ENCODE results near the gene ANKRD35.

Gene ANKRD35

GRCh38 chr1:145893306-145894055 lies 7.8 kb upstream of the ANKRD35 start:
- no peak overlapping the region for H3K4me3 ChIP-seq (ENCODE audit: low read depth in 1 of 2, low read length in 2 of 2)
- peaks cover 0 to 4% of the 10 kb centered on the region in 2 donors for H3K36me3 ChIP-seq (ENCODE audit: control insufficient read depth in 1 of 2, insufficient read depth in 2 of 2, low read length in 2 of 2)
- H3K27ac ChIP-seq (ENCODE audit: low read length) = peak overlapping the region; percentile 81
- H3K9me3 ChIP-seq (ENCODE audit: control insufficient read depth in 1 of 2, low read length in 2 of 2) = no peaks in the 10 kb centered on the region
- peaks cover 8 to 17% of the 10 kb centered on the region in 2 donors for H3K4me1 ChIP-seq (ENCODE audit: control insufficient read depth in 1 of 2, insufficient read depth in 2 of 2, low read length in 2 of 2)
- H3K27me3 ChIP-seq (ENCODE audit: low read depth, low read length) = no peaks in the 10 kb centered on the region

DNA sequence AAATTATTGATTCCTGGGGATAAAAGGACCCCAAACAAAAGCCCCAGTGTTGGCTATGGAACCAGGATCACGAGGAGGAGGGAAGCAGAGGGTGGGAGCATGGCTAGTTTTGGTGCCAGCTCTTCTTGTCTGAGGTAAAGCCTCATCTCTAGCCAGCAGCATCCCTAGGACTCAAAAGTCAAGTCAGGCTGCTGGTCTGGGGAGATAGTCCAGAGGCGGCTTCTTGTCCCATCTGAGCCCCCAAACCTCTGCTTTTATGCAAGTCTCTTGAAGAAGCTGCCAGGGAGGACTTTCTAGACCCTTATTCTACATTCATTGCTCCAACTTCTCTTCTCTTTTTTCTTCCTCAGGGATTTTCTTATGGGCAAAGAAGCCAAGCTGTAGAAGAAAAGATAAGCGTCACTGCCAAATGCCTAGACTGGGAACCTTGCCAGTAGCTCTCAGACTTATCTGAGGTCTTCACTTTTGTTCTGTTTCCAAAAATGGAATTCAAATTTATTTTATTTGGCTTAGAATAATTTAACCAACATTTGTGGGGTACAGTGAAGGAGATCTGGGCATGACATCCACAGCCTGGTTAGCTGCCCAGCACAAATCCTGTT lies 6.9 kb upstream of the ANKRD35 start:
- H3K9me3 ChIP-seq (ENCODE audit: control insufficient read depth in 1 of 2, low read length in 2 of 2) = no peaks in the 10 kb centered on the region
- H3K4me3 ChIP-seq (ENCODE audit: low read depth in 1 of 2, low read length in 2 of 2) = peak overlapping the region in 1 of 2 donors; percentile 27
- H3K4me1 ChIP-seq (ENCODE audit: control insufficient read depth in 1 of 2, insufficient read depth in 2 of 2, low read length in 2 of 2) = peaks cover 8 to 17% of the 10 kb centered on the region in 2 donors
- H3K36me3 ChIP-seq (ENCODE audit: control insufficient read depth in 1 of 2, insufficient read depth in 2 of 2, low read length in 2 of 2) = peaks cover 0 to 4% of the 10 kb centered on the region in 2 donors
- no peaks in the 10 kb centered on the region for H3K27me3 ChIP-seq (ENCODE audit: low read depth, low read length)
- peak overlapping the region; percentile 81 for H3K27ac ChIP-seq (ENCODE audit: low read length)

GRCh38 chr1:145891587-145892485 lies 6.2 kb upstream of the ANKRD35 start:
- H3K27me3 ChIP-seq (ENCODE audit: low read depth, low read length) = no peaks in the 10 kb centered on the region
- peaks cover 0 to 4% of the 10 kb centered on the region in 2 donors for H3K36me3 ChIP-seq (ENCODE audit: control insufficient read depth in 1 of 2, insufficient read depth in 2 of 2, low read length in 2 of 2)
- H3K4me3 ChIP-seq (ENCODE audit: low read depth in 1 of 2, low read length in 2 of 2) = peak overlapping the region; percentile 21 to 27
- no peaks in the 10 kb centered on the region for H3K9me3 ChIP-seq (ENCODE audit: control insufficient read depth in 1 of 2, low read length in 2 of 2)
- H3K4me1 ChIP-seq (ENCODE audit: control insufficient read depth in 1 of 2, insufficient read depth in 2 of 2, low read length in 2 of 2) = peaks cover 8 to 17% of the 10 kb centered on the region in 2 donors
- H3K27ac ChIP-seq (ENCODE audit: low read length) = peak overlapping the region; percentile 81

DNA sequence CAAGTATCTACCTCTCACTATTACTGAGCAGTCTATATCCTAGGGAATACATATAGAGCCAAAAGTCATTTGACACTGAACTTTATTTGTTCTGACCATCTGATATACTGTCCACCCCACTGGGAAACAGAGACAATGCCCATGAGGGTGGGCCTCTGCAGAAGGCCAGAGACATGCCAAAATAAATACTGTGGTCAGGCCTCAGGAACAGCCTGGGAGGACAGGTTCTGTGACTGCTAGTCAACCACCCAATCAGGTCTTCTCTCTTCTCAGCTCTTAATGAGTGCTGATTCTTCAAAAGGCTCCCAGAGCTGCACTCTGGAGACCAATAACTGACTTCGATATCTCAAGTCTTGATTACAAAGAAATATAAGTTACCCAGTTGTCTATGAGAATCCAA lies 5.5 kb upstream of the ANKRD35 start:
- no peak overlapping the region for H3K4me3 ChIP-seq (ENCODE audit: low read depth in 1 of 2, low read length in 2 of 2)
- no peaks in the 10 kb centered on the region for H3K9me3 ChIP-seq (ENCODE audit: control insufficient read depth in 1 of 2, low read length in 2 of 2)
- peak overlapping the region; percentile 81 for H3K27ac ChIP-seq (ENCODE audit: low read length)
- peaks cover 8 to 17% of the 10 kb centered on the region in 2 donors for H3K4me1 ChIP-seq (ENCODE audit: control insufficient read depth in 1 of 2, insufficient read depth in 2 of 2, low read length in 2 of 2)
- peaks cover 0 to 4% of the 10 kb centered on the region in 2 donors for H3K36me3 ChIP-seq (ENCODE audit: control insufficient read depth in 1 of 2, insufficient read depth in 2 of 2, low read length in 2 of 2)
- H3K27me3 ChIP-seq (ENCODE audit: low read depth, low read length) = no peaks in the 10 kb centered on the region

DNA sequence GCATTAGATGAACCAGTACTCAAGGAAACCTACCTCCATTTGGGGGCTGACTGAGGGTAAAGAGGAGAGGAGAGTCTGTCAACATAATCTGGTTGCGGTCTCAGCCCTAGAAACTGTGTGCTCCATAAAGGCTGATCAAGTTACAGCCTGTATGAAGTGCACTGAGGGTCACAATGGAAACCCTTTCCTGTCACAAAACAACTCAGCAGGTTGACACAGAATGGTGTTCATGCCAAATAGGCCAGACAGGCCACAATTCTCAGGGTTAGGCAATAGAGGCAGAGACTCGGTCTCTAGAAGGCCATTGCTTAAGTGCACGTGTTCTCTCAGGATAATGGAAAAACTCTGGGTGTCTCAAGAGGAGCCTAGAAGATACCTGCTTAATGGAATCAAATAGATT lies 4.1 kb upstream of the ANKRD35 start:
- Histone ChIP-seq H3K27ac (ENCODE audit: low read length) (no peak overlapping the region), H3K4me1 (ENCODE audit: control insufficient read depth in 1 of 2, insufficient read depth in 2 of 2, low read length in 2 of 2) (peaks cover 15 to 17% of the 10 kb centered on the region in 2 donors), H3K9me3 (ENCODE audit: control insufficient read depth in 1 of 2, low read length in 2 of 2) (no peaks in the 10 kb centered on the region), H3K27me3 (ENCODE audit: low read depth, low read length) (no peaks in the 10 kb centered on the region), H3K4me3 (ENCODE audit: low read depth in 1 of 2, low read length in 2 of 2) (no peak overlapping the region), H3K36me3 (ENCODE audit: control insufficient read depth in 1 of 2, insufficient read depth in 2 of 2, low read length in 2 of 2) (peaks cover 0 to 4% of the 10 kb centered on the region in 2 donors)

- peaks cover 0 to 4% of the 10 kb centered on the region in 2 donors for H3K36me3 ChIP-seq (ENCODE audit: control insufficient read depth in 1 of 2, insufficient read depth in 2 of 2, low read length in 2 of 2)
- H3K4me1 ChIP-seq (ENCODE audit: control insufficient read depth in 1 of 2, insufficient read depth in 2 of 2, low read length in 2 of 2) = peaks cover 14 to 15% of the 10 kb centered on the region in 2 donors
- H3K27ac ChIP-seq (ENCODE audit: low read length) = no peak overlapping the region
- H3K4me3 ChIP-seq (ENCODE audit: low read depth in 1 of 2, low read length in 2 of 2) = no peak overlapping the region
- no peaks in the 10 kb centered on the region for H3K9me3 ChIP-seq (ENCODE audit: control insufficient read depth in 1 of 2, low read length in 2 of 2)
- H3K27me3 ChIP-seq (ENCODE audit: low read depth, low read length) = no peaks in the 10 kb centered on the region
These were observed 2.0 kb upstream of the ANKRD35 start for GRCh38 chr1:145887631-145888030.

GRCh38 chr1:145886816-145887215 lies 1.1 kb upstream of the ANKRD35 start:
- H3K9me3 ChIP-seq (ENCODE audit: control insufficient read depth in 1 of 2, low read length in 2 of 2) = no peaks in the 10 kb centered on the region
- no peak overlapping the region for H3K4me3 ChIP-seq (ENCODE audit: low read depth in 1 of 2, low read length in 2 of 2)
- peaks cover 0 to 4% of the 10 kb centered on the region in 2 donors for H3K36me3 ChIP-seq (ENCODE audit: control insufficient read depth in 1 of 2, insufficient read depth in 2 of 2, low read length in 2 of 2)
- no peak overlapping the region for H3K27ac ChIP-seq (ENCODE audit: low read length)
- peaks cover 11 to 15% of the 10 kb centered on the region in 2 donors for H3K4me1 ChIP-seq (ENCODE audit: control insufficient read depth in 1 of 2, insufficient read depth in 2 of 2, low read length in 2 of 2)
- no peaks in the 10 kb centered on the region for H3K27me3 ChIP-seq (ENCODE audit: low read depth, low read length)

GRCh38 chr1:145886390-145886789 lies 724 bp upstream of the ANKRD35 start:
- H3K4me1 ChIP-seq (ENCODE audit: control insufficient read depth in 1 of 2, insufficient read depth in 2 of 2, low read length in 2 of 2) = peaks cover 7 to 11% of the 10 kb centered on the region in 2 donors
- no peaks in the 10 kb centered on the region for H3K9me3 ChIP-seq (ENCODE audit: control insufficient read depth in 1 of 2, low read length in 2 of 2)
- H3K27ac ChIP-seq (ENCODE audit: low read length) = no peak overlapping the region
- no peaks in the 10 kb centered on the region for H3K27me3 ChIP-seq (ENCODE audit: low read depth, low read length)
- H3K4me3 ChIP-seq (ENCODE audit: low read depth in 1 of 2, low read length in 2 of 2) = peak overlapping the region; percentile 56 to 89
- no peaks in the 10 kb centered on the region for H3K36me3 ChIP-seq (ENCODE audit: control insufficient read depth in 1 of 2, insufficient read depth in 2 of 2, low read length in 2 of 2)

DNA sequence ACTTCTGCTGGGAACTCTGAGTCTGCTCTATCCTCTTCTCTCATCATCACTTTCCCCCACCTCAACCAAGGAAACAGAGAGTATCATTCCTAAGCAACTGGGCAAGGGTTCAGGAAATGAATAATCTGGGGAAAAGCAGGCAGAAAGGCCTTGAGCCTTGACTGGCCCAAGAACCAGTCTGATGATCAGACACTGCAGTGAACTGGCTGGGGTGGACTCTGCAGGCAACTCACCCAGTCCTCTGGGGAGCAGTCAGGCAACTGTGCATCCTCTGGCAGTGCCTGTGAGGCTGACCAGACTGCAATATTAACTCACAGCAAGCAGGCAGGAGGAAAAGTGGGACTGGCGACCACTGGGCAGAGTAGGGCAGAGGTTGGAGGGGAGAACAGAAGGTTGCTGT lies 991 bp downstream of the ANKRD35 start:
- no peak overlapping the region for H3K4me3 ChIP-seq (ENCODE audit: low read depth in 1 of 2, low read length in 2 of 2)
- H3K9me3 ChIP-seq (ENCODE audit: control insufficient read depth in 1 of 2, low read length in 2 of 2) = no peaks in the 10 kb centered on the region
- H3K27ac ChIP-seq (ENCODE audit: low read length) = no peak overlapping the region
- H3K27me3 ChIP-seq (ENCODE audit: low read depth, low read length) = no peaks in the 10 kb centered on the region
- H3K4me1 ChIP-seq (ENCODE audit: control insufficient read depth in 1 of 2, insufficient read depth in 2 of 2, low read length in 2 of 2) = peaks cover 0 to 8% of the 10 kb centered on the region in 2 donors
- no peaks in the 10 kb centered on the region for H3K36me3 ChIP-seq (ENCODE audit: control insufficient read depth in 1 of 2, insufficient read depth in 2 of 2, low read length in 2 of 2)

GRCh38 chr1:145879775-145880174 lies 5.9 kb downstream of the ANKRD35 start:
- H3K4me1 ChIP-seq (ENCODE audit: control insufficient read depth in 1 of 2, insufficient read depth in 2 of 2, low read length in 2 of 2) = no peaks in the 10 kb centered on the region
- no peaks in the 10 kb centered on the region for H3K9me3 ChIP-seq (ENCODE audit: control insufficient read depth in 1 of 2, low read length in 2 of 2)
- H3K27ac ChIP-seq (ENCODE audit: low read length) = no peak overlapping the region
- H3K36me3 ChIP-seq (ENCODE audit: control insufficient read depth in 1 of 2, insufficient read depth in 2 of 2, low read length in 2 of 2) = no peaks in the 10 kb centered on the region
- no peak overlapping the region for H3K4me3 ChIP-seq (ENCODE audit: low read depth in 1 of 2, low read length in 2 of 2)
- no peaks in the 10 kb centered on the region for H3K27me3 ChIP-seq (ENCODE audit: low read depth, low read length)

- Histone ChIP-seq H3K27me3 (ENCODE audit: low read depth, low read length) (no peaks in the 10 kb centered on the region), H3K4me1 (ENCODE audit: control insufficient read depth in 1 of 2, insufficient read depth in 2 of 2, low read length in 2 of 2) (no peaks in the 10 kb centered on the region), H3K9me3 (ENCODE audit: control insufficient read depth in 1 of 2, low read length in 2 of 2) (no peaks in the 10 kb centered on the region), H3K4me3 (ENCODE audit: low read depth in 1 of 2, low read length in 2 of 2) (no peak overlapping the region), H3K27ac (ENCODE audit: low read length) (no peak overlapping the region), H3K36me3 (ENCODE audit: control insufficient read depth in 1 of 2, insufficient read depth in 2 of 2, low read length in 2 of 2) (no peaks in the 10 kb centered on the region)
These were observed 6.9 kb downstream of the ANKRD35 start for GRCh38 chr1:145878724-145879123.
